ENCODE results near the gene MID1IP1. TPM values are rescaled to one million over a fixed set of nuclear protein-coding genes. Genes with fewer than 3 reads are reported as not detected.

MID1IP1 gene
- total and polyA plus RNA-seq, 2 of the 8 experiments (the other 6 are each of a cell fraction or from before 2014, with no cell fraction given), result 118 to 128 TPM

GRCh38 chrX:38774249-38774648, 27.0 kb upstream of the MID1IP1 start (continued):
- TF ChIP-seq CEBPB (IDR thresholded peaks at IDR 0.05; ENCODE audit: low read depth, low read length), result no peak
- no peak for TF ChIP-seq EZH2 (IDR thresholded peaks at IDR 0.05; ENCODE audit: low read depth, low read length, severe bottlenecking)
- TF ChIP-seq HDAC2 (IDR thresholded peaks at IDR 0.05; ENCODE audit: borderline replicate concordance in 1 of 2, low read depth in 2 of 2, low read length in 2 of 2), result no peak
- no peak for TF ChIP-seq BRCA1 (IDR thresholded peaks at IDR 0.05; ENCODE audit: low read depth, low read length)
- no peak for TF ChIP-seq HDAC6 (IDR thresholded peaks at IDR 0.05; ENCODE audit: low read depth, low read length)
